GM12891 (cell line): Measurements from ENCODE around the gene RAPGEF4.

Experiments used
- DNase-seq: peaks from one replicate; pipeline ENCODE4 v3.0.0; 2011; ENCODE audit warnings: low spot score; ENCODE audit not compliant: insufficient read length
- FAIRE-seq: peaks from 2 replicates; lab custom pipeline; 2011; peaks lifted over from hg19 to GRCh38; lab: Jason Lieb, UNC
- PAX5 ChIP-seq: IDR thresholded peaks from 2 replicates; pipeline ENCODE4 v1.6.1; 2011; ENCODE audit warnings: low read length, moderate library complexity, mild to moderate bottlenecking; ENCODE audit not compliant: insufficient read depth, severe bottlenecking
- POLR2A ChIP-seq: IDR thresholded peaks from 2 replicates; pipeline ENCODE4 v1.6.1; 2011; ENCODE audit warnings: low read depth, low read length, control low read depth
- POLR2AphosphoS5 ChIP-seq: IDR thresholded peaks from 2 replicates; pipeline ENCODE4 v1.6.1; 2011; ENCODE audit warnings: low read depth, low read length, control low read depth
- POU2F2 ChIP-seq: IDR thresholded peaks from 2 replicates; pipeline ENCODE4 v1.6.1; 2011; ENCODE audit warnings: low read depth, mild to moderate bottlenecking, control low read depth, low read length, moderate library complexity
- SPI1 ChIP-seq: IDR thresholded peaks from 2 replicates; pipeline ENCODE4 v1.6.1; 2011; ENCODE audit warnings: low read depth, low read length, control low read depth
- TAF1 ChIP-seq: IDR thresholded peaks from 2 replicates; pipeline ENCODE4 v1.6.1; 2011; ENCODE audit warnings: low read depth, low read length, control low read depth

Gene RAPGEF4

DNA sequence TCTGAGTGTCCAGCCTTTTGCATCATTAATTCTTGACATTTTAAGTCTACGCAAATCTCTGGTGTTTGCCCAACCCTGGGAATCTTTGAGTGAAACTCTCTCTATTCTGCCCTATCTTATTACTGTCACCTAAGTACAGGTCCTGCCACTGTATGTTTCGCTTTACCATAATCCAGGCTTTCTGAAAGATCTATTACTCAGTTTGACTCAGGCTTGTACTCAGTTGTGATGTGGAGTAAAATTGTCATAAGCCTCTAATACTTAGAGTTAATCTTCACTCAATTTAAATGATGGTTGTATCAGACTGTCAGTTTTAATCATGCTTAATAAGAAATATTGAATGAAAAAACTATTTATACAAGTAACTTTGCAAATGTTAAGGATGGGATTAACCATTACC, 30.3 kb upstream of the RAPGEF4 start:
- no peak for DNase-seq
- FAIRE-seq, result no peak
- no peak for TF ChIP-seq TAF1
- no peak for TF ChIP-seq SPI1
- TF ChIP-seq POLR2AphosphoS5, result no peak
- TF ChIP-seq POU2F2, result no peak
- TF ChIP-seq PAX5, result no peak

- FAIRE-seq (no peak), DNase-seq (no peak)
- TF ChIP-seq POLR2A (no peak), POU2F2 (no peak), PAX5 (no peak)
Observed at GRCh38 chr2:172708247-172708646, 27.4 kb upstream of the RAPGEF4 start.

DNA sequence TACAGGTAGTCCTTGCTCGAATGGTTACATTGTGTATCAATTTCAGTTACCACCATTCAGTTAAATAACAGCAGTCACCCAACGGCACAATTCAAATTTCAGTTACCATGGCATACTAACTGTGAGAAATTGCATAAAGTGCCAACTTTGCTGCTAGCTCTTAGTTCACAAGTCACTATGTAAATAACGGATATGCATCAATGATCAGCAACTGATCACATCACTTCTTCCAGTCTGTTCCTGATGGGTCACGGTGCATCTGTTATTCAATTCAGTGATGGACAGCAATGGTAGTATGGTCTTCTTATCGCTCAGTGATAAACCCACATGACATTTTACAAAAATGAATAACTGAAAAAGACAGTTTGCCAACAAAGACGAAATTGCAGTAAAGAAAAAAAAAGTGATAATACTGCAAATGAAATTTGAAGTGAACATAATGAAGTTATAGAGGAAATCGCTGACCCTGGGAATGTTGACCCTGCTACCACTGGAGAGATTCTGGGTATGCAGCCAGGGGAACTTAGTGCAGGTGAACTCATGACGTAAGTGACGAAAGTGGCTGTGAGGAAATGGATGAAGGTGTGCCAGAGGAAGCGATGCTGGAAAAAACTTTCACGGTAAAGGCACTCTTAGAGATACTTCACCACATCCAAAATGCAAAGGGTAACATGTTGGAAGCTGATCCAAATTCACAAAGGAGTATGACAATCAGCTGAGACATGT, 25.9 kb upstream of the RAPGEF4 start:
- FAIRE-seq (no peak), DNase-seq (no peak)
- TF ChIP-seq PAX5 (no peak), POLR2A (no peak), TAF1 (no peak), POLR2AphosphoS5 (no peak), POU2F2 (no peak), SPI1 (no peak)

GRCh38 chr2:172710584-172711047, 25.0 kb upstream of the RAPGEF4 start:
- peak; percentile 24 for DNase-seq
- TF ChIP-seq POLR2A, result no peak
- no peak for TF ChIP-seq TAF1
- no peak for TF ChIP-seq POLR2AphosphoS5
- no peak for TF ChIP-seq PAX5
- no peak for TF ChIP-seq SPI1
- no peak for TF ChIP-seq POU2F2
- FAIRE-seq, result no peak

GRCh38 chr2:172711110-172711509, 24.5 kb upstream of the RAPGEF4 start:
- DNase-seq (no peak), FAIRE-seq (no peak)
- no peak for TF ChIP-seq TAF1

GRCh38 chr2:172712251-172712650, 23.4 kb upstream of the RAPGEF4 start:
- DNase-seq (no peak), FAIRE-seq (no peak)
- TF ChIP-seq POLR2A, result no peak
- TF ChIP-seq PAX5, result no peak
- no peak for TF ChIP-seq POU2F2
- TF ChIP-seq POLR2AphosphoS5, result no peak
- no peak for TF ChIP-seq TAF1
- TF ChIP-seq SPI1, result no peak

DNA sequence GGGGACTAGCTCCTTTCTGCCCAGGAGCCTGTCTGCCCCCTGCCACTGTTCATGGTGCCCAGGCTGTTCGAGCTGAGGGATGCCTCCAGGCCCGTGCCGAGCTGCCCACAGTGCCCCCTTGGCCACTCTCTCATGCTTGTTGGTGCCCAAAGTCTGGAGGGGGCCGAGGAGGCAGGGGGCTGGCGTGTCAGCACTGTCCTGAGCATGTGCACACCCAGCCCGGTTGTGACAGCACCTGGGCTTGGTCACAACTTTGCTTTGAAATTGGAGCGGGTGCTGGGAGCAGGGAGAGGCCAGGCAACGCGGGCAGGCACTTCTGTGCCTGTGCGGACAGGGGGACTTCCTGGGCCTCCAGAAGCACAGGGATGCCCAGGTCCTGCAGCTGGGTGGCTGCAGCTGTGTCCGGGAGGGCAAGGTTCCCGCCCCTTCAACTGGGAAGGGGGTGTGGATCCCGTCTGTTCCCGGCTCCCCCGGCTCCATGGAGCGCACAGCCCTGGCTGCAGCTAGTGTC, 22.2 kb upstream of the RAPGEF4 start:
- TF ChIP-seq TAF1 (no peak), POLR2AphosphoS5 (no peak), PAX5 (no peak), SPI1 (no peak), POU2F2 (no peak), POLR2A (no peak)
- no peak for DNase-seq
- no peak for FAIRE-seq

GRCh38 chr2:172722481-172722880, 13.2 kb upstream of the RAPGEF4 start:
- TF ChIP-seq PAX5, result no peak
- TF ChIP-seq POLR2AphosphoS5, result no peak
- no peak for TF ChIP-seq SPI1
- no peak for TF ChIP-seq POLR2A
- TF ChIP-seq POU2F2, result no peak
- no peak for TF ChIP-seq TAF1
- FAIRE-seq (no peak), DNase-seq (no peak)

DNA sequence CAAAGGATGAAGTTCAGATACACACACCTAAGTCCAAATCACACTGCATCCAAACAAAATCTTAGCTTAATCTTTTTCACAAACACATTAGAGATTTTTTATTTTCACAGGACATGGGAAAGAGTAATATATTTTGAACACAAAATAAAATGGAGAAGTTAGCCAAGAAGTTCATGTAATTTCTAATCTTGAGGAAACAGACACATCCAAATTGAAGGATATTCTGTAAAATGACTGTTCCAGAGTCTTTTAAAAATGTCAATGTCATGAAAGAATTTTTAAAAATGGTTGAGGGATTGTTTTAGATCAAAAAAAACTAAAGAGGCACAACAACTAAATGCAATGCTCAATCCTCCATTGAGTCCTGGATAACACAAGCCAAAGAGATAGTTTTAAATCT, 12.4 kb upstream of the RAPGEF4 start:
- no peak for FAIRE-seq
- TF ChIP-seq PAX5, result no peak
- TF ChIP-seq POLR2AphosphoS5, result no peak
- TF ChIP-seq POU2F2, result no peak
- TF ChIP-seq TAF1, result no peak
- no peak for TF ChIP-seq POLR2A
- TF ChIP-seq SPI1, result no peak
- no peak for DNase-seq

DNA sequence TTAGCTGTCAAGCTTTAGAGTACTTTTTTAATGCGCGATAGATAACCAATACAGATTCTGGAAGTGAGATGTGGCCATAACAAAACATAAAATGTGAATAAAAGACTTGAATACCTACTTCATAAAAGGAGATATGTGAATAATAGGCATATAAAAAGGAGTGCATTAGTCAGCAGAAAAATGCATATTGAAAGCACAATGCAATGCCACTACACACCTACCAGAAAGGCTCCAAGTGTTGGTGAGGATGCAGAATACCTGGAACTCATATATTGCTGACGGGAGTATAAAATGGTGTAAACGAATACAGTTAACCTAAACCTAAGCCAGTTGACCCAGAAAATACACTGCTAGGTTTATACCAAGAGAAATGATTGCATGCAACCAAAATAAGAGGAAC, 10.9 kb upstream of the RAPGEF4 start:
- no peak for DNase-seq
- no peak for TF ChIP-seq PAX5
- TF ChIP-seq POLR2AphosphoS5, result no peak
- FAIRE-seq, result no peak

GRCh38 chr2:172725284-172725683, 10.4 kb upstream of the RAPGEF4 start:
- TF ChIP-seq TAF1 (no peak), POU2F2 (no peak), POLR2AphosphoS5 (no peak), PAX5 (no peak)
- no peak for FAIRE-seq
- DNase-seq, result no peak
